Neutrophil (primary cell): ENCODE data around the gene SFT2D3.
"Not testable (repeated sequence)": the region's sequence is repeated elsewhere in the genome, so short reads cannot be mapped to it uniquely, and the experiment has no call there.

Experiments used
- H3K27ac ChIP-seq: fragments of 200-600 bp; sonication (generic); 2 replicates; pipeline ENCODE4 v1.5.1; 2016; ENCODE audit warnings: mild to moderate bottlenecking, moderate library complexity
- H3K27me3 ChIP-seq: fragments of 200-600 bp; sonication (generic); 2 replicates; pipeline ENCODE4 v1.6.0; 2016; ENCODE audit warnings: mild to moderate bottlenecking
- H3K36me3 ChIP-seq: fragments of 200-600 bp; sonication (generic); 2 replicates; pipeline ENCODE4 v1.5.1; 2017
- H3K4me1 ChIP-seq, 2 experiments: fragments of 200-600 bp in 1 of 2; sonication (generic) in 1 of 2; 1 replicate in 1 of 2; 2 replicates in 1 of 2; pipeline versions ENCODE4 v1.5.1 to v1.6.1; 2013 to 2016; ENCODE audit warnings: low read depth in 1 of 2, low read length in 1 of 2, mild to moderate bottlenecking in 1 of 2, moderate library complexity in 1 of 2; ENCODE audit not compliant: control insufficient read depth in 1 of 2, insufficient read depth in 1 of 2
- H3K4me3 ChIP-seq, 2 experiments: fragments of 200-600 bp in 1 of 2; sonication (generic) in 1 of 2; 1 replicate in 1 of 2; 2 replicates in 1 of 2; pipeline ENCODE4 v1.5.1; 2013 to 2016; ENCODE audit warnings: low read depth in 1 of 2, low read length in 1 of 2, mild to moderate bottlenecking in 1 of 2, moderate library complexity in 1 of 2
- H3K9me3 ChIP-seq: fragments of 200-600 bp; sonication (generic); 2 replicates; pipeline ENCODE4 v1.5.1; 2016
- CTCF ChIP-seq: fragments of 200-600 bp; sonication (generic); IDR thresholded peaks from 2 replicates; pipeline ENCODE4 v1.5.1; 2016; ENCODE audit warnings: antibody characterized with exemption

The SFT2D3 gene

GRCh38 chr2:127747621-127748020, 46.3 kb downstream of the SFT2D3 start:
- no peak overlapping the region for H3K27ac ChIP-seq
- H3K36me3 ChIP-seq = peaks cover 42% of the 10 kb centered on the region
- H3K4me3 ChIP-seq = no peak overlapping the region
- no peak for TF ChIP-seq CTCF
- no peaks in the 10 kb centered on the region for H3K27me3 ChIP-seq
- no peaks in the 10 kb centered on the region for H3K4me1 ChIP-seq
- H3K9me3 ChIP-seq = no peaks in the 10 kb centered on the region

GRCh38 chr2:127749537-127749936, 48.2 kb downstream of the SFT2D3 start:
- H3K27ac ChIP-seq, H3K4me1 ChIP-seq, H3K4me3 ChIP-seq, H3K9me3 ChIP-seq, H3K27me3 ChIP-seq: not testable (repeated sequence)
- peaks cover 33% of the 10 kb centered on the region for H3K36me3 ChIP-seq

- no peak for TF ChIP-seq CTCF
- H3K9me3 ChIP-seq = no peaks in the 10 kb centered on the region
- H3K27me3 ChIP-seq = no peaks in the 10 kb centered on the region
- no peaks in the 10 kb centered on the region for H3K4me1 ChIP-seq
- H3K27ac ChIP-seq = no peak overlapping the region
- no peak overlapping the region for H3K4me3 ChIP-seq
- peaks cover 28% of the 10 kb centered on the region for H3K36me3 ChIP-seq
Measured at GRCh38 chr2:127753374-127753773, 52.1 kb downstream of the SFT2D3 start.

DNA sequence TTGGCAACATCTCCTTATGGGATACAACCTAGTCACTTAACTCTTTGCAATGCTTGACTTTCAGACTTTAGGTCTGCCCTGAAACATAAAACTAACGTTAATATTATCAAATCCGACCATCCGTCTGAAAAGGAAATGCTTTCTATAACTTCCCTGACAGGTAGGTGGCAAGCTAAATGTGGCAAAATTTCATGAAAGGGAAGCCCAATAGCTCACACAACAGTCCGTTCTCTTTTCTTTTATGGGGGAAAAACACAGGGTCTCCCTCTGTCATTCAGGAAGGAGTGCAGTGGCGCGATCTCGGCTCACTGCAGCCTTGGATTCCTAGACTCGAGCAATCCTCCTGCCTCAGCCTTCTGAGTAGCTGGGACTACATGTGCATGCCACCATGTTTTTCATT, 52.9 kb downstream of the SFT2D3 start:
- Histone ChIP-seq H3K9me3 (no peaks in the 10 kb centered on the region), H3K27me3 (no peaks in the 10 kb centered on the region), H3K36me3 (peaks cover 33% of the 10 kb centered on the region), H3K4me1 (no peaks in the 10 kb centered on the region), H3K27ac (no peak overlapping the region), H3K4me3 (no peak overlapping the region)
- no peak for TF ChIP-seq CTCF
